ENCODE results near the gene XPNPEP1.

The XPNPEP1 gene

DNA sequence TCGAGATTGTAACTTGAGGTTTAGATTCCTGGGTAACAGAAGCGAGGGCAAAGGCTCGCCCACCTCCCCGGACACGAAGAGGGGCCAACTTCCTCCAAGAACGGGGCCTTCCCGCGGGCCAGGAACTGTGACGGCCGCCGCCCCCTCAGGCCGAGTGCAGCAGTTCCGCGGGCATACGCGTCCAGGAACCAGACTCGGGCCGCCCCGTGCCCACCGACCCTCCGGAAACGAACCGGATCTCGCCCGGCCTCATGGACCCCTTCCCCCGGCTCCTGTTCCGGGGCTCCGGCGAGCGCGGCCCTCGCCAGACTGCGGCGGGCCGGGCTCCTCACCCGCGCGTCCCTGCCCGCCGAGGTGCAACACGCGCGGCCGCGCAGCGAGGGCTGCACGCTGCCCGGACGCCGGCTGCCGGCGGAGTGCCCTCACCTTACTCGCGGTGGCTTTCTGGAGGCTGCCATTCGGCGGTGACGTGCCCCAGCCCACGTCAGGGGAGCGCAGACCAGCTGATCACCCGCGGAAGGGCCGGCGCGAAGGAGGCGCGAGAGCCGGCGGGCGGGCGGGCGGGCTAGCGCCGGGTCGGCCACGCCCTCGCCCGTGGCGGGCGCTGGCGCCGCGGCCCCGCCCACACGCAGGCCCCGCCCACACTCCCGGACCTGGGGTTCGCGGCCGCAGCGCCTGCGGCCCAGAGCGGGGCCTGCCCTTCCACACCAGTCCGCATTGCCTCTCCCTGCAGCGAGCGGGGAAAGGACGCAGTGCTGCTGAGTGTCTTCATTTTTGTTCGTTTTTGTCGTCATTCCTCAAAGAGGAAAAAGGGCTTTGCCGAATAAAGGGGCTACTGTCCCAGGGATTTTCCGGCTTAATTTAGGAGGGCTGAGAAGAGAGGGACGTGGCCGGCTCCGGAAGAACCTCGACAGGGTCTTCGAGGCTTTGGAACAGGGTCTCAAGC, at the start of gene XPNPEP1:
Gene XPNPEP1 (minus strand): TSS at position 536 of the 946 bp plus-strand sequence. CDS start 78 bp downstream, at position 458.
- DNase-seq, result peak; percentile 72

DNA sequence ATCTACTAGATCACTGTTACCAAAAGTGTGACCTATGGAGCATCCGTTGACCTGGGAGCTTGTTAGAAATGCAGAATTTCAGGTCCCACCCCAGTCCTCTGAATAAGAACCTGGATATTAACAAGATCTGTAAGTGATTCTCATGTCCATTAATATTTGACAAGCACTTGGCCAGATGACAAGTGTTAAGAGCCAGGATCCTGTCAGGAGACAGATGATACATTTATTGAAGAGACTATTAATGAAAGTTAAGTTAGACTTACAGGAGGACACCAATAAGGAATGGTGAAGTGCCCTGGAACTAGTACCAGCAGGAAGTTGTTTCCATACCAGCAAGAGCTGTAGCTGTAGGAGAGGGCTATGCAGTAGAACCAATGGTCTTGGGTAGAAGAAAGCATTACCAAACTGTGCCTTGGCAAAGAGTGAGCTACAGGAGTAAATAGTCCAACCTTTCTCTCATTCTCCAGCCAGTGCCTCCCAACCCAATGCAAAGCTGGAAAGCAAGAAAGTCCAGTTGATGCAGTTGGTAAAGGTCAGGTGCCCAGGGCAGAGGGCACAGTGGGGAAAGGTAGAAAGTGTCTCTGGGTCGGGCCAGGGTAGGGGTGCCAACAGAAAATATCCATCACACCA, 49.2 kb upstream of the XPNPEP1 start:
- DNase-seq, result no peak

DNA sequence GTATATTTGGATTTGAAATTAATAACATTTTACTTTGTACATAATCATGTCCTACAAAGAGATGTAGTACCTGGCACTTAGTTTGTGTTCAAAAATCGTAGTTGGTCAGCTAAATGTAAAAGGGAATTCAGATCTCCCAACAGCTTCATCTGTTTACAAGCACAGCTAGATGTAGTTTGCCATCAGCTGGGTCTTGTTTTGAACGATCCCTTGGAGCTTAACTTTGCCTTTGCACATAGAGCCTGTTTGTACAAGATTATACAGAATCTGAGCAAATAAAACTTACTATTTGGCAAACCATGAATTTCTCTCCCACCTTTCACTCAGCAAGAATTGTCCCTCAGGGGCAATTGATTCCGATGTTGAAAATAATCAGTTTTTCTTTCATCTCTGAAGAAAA, 48.3 kb upstream of the XPNPEP1 start:
- DNase-seq, result no peak

DNA sequence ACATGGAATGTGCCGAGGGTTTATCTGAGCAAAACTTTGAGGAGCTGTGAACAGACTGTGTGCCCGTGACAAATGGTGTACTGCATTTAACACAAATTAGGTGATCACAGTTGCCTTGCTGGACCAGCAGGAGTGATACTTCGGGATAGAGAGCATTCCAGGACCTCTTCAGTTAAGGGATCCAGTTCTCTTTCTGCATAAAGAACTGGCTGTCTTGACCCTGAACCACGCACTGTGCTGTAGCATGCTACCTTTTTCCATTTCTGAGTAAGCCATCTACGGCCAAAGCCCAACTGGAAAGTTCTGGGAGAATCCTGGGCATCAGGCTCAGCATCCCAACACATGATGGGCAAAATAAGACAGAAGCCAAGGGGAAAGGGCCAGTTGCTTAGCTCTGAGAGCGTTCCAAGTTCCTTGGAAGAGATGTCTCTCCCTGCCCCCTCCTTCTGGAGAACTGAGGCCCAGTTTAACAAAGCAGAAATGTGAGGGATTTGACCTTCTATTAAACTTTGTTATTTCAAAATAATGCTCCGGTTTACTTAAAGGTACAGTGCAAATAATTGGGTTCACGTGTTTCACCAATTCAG, 46.5 kb upstream of the XPNPEP1 start:
- DNase-seq, result no peak

DNA sequence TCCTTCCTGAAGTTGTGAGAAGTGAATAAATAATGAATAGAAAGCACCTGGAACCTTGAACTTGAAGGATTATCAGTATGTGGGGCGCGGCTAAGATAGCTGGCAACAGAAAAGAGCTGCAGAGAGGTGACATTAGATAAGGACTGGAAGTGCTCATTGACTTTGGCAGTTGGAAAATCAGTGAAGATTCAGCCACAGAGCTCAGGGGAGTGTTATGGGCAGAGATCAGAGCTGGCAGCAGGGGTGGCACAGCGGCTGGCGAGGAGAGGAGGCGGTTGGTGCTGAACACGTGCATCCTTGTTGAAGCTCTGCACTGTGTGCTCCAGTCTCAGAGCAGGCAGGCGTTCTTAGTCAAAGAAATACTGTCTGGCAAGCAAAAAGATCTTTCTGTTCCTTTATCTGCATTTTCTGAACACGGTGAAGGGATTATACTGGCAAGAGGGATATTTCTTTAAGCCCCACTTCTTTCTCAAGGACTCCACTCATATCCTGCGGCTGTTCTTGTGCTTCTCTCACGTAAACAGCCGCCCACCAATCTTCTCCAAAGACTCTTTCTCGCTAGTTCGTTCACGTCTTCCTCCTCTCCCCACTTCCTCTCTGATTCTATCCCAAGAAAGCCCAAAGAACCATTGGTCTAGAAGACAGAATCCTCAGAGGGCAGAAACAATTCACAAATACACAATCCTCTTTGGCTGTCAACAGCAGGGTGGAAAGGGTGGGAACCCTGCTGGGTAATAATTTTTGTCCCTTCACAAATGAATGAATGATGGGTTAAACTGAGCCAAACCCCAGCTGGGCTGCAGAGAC, 45.8 kb upstream of the XPNPEP1 start:
- no peak for DNase-seq

DNA sequence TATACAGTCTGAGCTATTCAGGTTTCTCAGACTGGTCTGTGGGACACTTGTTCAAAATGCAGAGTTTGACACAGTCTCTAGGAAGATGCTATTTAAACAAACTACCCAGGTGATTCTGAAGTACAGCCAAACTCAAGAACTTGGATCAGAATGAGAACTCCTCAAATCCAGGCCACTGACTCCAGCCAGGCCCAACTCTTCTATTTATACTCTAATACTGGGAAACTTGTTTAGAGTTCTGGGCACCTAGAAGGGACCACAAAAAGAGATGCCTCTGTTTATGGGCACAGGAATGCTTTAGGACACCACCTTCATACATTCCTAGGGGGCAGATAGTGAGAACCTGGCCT, 44.4 kb upstream of the XPNPEP1 start:
- no peak for DNase-seq

DNA sequence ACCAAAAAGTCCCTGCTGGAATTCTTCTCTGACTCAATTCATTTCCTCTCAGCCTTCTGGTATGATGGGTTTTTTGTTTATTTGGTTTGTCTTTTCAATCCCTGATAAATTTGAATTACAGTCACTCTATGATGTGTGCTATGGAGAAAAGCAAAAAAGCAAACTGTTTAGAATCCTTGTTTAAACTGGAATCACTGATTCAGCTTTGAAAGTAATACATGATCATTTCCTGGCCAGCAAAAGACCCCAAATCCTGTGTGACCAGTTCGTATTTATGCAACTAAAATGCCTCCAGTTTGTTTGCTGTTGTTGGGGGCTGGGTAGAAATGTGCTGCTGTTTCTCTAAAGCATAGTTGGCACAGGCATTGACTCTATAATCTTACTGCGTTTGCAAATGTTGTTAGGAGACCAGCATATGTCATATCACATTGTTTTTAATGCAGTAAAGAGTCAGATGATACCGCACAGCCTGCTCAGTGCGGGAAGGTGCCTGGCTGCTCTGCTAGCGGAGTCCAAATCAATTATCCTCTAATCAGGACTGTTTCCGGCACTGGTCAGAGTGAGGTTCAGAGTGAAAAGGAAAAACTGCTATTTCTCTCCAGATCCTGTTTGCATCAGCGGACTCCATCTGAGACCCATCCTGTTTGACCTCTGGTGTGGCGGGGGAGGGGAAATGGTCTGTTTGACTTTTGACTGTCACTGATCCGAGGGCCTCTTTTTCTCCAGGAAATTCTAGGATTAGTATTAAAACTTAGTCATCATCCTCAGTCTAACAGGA, 43.8 kb upstream of the XPNPEP1 start:
- no peak for DNase-seq

DNA sequence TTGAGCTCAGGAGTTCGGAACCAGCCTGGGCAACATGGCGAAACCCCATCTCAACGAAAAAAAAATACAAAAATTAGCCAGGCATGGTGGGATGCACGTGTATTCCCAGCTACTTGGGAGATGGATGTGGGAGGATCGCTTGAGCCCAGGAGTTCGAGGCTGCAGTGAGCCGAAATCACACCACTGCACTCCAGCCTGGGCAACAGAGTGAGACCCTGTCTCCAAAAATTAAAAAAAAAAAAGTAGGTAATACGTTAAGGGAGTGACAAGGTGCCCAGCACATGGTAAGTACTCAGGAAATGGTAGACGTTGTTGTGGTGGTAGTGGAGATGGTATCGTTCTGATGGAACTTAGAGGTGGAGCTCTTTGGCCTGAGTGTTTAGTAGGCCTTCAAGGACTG, 41.0 kb upstream of the XPNPEP1 start:
- no peak for DNase-seq

DNA sequence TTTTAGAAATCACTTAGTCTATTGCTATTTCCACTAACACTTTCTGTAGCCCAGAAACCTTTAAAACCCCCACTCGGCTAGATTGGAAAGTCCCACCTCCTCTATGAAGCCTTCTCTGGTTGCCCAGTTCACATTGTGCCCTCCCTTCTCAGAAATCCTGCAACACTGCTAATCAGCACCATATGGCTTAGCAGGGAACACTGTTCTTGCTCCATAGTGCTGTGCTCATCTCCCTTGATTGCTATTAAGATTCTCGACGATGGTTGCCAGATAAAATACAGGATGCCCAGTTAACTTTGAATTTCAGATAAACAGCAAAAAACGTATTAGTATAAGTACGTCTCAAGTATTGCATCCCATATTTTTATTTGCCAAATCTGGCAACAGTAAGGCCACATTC, 40.1 kb upstream of the XPNPEP1 start:
- DNase-seq, result no peak

DNA sequence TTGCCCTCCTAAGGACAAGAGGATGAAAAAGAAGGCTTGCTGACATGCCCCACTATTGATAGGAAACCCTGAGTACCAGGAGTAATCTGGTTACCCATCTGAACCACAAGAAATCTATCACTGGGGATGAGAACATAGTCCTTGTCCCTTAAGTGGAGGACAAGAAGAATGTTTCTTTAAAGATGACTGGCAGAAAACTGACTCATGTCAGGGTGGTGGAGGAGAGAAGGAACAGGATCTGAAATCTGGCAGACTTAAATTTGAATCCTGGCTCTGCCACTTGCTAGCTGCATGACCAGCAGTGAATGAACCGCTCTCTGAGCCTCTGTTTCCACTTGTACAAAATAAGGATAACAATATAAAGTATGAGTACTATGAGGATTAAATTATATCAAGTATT, 38.9 kb upstream of the XPNPEP1 start:
- peak; percentile 23 for DNase-seq

DNA sequence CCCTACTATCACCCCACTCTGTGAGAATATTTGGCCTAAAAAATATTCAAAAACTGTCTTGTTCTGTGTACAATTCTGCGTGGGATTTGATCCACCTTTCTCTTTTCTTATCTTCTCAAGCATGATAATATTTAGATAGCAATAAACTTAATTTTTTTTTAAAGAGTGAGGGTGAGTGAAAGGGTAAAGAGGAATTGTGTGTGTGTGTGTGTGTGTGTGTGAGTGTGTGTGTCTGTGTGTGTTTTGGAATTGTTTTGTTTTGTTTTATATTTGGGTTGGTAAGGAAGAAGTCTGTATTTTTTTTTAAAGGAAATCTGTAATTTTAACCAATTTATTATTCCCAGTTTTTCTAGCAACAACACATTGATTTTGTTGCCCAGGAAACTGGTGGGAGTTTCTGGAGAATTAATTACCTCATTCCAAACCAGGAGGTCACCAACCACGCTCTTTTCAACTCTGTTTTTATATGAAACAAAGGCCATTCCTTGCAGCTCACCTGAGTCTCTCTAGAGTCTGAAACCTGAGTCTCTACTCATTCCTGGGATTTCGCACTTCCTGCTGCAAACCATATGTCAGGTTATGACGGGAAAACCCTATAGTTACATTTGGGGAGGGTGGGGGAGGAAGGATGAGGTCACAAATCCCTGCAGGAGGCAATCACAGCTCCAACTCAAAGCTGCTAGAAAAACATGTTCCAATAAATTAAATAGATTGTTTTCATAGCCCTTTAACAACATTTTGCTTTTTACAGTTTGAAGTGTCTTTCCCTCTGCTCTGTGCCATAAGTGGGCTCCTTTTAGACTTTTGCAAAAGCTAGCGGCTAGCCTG, 38.1 kb upstream of the XPNPEP1 start:
- no peak for DNase-seq

DNA sequence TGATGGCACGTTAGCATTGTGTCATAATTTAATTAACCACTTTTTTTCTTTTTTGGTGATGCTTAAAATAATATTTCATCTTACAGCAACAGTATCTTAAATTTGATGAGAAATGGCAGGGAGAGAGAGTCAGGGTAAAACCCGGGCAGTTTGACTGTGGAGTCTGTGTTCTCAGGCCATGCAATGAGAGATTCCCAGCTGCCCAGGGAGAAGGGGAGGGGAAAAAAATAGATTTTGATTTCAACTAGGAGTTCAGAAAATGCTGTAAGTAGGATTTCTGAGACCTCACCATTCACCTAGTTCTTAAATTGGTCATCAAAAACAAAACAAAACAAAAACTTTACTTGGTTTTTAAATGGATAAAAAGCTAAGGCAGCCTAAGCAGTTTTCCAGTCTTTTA, 37.4 kb upstream of the XPNPEP1 start:
- DNase-seq, result no peak

DNA sequence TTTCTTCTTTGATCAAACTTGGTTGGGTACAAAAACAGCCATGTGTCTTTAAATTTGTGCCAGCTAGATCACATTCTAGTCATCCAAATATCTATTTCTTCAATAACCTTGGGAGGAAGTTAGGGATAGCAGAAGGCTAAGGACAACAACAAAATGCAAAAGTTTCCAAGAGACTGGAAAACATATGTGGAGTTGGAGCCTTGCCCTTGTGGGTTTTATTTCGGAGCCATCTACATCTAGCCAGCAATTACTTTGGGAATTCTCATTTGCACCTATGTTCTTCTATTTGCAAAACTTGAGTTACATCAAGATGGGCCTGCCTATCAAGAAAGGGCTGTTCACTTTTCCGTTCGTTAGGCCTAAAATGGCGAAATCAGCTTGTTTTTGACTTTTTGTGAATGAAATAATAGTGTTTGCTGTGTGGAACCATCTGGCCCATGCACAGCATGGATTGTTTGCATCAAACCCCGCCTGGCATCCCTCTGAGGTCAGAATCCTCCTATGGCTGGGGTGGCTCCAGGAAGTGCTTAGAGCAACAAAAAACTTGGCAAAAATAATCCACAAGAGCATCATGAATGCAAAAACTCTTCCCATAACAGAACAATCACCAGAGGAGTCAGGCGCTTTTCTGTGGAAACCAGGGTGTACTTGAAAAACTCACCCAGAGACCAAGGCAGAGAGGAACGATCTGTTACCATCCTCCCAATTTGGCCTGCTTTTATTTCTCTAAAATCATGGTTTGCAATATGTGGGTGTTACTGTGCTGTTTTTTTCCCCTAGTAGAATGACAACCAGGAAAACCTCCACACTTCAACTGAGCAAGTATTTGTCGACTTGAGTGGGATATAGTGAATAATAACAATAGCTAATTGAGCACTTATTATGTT, 36.2 kb upstream of the XPNPEP1 start:
- DNase-seq, result no peak

DNA sequence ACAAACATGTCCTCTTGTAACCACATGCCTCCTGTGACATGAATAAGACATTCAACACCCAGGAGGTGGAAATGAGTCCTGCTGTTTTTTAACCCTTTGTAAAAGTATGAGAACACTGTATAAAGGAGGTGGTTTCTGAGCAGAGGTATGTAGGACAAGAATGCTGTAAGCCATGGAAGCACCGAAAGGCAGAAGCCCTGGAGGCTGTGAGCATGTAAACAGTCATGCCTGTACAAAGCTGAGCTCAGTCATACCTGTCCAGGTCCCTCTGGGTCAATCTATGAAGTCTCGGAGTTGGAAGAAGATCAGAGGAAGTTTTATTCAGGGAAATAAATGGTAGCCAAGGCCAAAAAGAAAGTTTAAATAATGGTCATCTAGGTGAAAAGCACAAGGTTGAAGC, 34.7 kb upstream of the XPNPEP1 start:
- DNase-seq, result no peak

DNA sequence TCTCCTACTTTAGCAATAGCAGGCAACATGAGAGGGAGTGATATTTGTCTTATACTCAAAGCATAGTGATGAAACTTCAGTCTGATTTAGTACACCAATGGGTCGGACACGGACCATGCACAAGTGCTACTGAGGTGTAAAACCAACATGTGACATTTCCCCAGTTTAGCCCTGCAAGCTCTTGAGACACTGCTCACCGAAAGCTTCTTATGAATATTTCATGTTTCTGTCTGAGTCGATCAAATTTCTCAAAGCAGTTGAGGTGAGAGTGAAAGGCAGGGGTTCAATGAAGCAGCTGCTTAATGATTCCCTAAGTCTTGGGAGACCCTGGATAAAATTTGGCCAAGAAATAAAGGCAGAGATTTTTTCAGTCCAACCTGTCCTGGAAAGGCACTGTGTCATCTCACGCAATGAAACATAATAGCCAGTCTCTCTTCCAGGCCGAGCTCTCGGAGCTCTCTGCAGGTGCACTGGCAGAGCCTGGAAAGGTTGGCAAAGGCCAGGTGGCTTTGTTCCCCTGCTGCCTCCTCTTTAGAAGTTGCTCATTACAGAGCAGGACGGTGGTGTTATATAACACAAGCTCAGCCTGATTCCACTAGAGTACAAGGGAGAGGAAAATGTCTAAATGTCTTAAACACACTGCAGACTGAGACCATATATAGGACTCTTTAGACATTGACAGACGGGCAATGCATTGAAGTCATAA, 33.9 kb upstream of the XPNPEP1 start:
- no peak for DNase-seq

DNA sequence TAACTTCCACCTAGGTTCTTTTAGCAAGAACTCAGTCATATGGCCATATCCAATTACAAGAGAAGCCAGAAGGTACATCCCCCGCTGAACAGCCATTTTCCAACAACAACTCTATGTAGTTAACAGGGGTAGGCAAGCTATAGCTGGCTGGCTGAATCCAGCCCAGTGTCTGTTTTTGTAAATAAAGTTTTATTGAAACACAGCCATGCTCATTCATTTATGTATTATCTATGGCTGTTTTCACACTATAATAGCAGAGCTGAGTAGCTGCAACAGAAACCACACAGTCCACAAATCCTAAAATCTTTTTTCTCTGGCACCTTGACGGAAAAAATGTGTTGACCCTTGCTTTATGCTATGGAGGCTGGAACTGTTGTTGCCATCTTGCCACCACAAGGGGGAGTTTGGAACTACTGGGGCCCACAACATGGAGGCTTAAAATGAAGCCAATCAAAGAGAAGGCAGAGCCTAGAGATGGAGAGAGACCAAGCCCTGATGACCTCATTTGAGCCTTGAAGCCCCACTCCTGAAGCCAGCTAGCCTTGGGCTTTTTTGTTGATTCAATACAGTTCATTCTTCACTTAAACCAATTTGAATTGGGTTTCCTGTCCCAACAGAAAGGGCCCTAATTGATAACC, 33.3 kb upstream of the XPNPEP1 start:
- DNase-seq, result peak; percentile 14

DNA sequence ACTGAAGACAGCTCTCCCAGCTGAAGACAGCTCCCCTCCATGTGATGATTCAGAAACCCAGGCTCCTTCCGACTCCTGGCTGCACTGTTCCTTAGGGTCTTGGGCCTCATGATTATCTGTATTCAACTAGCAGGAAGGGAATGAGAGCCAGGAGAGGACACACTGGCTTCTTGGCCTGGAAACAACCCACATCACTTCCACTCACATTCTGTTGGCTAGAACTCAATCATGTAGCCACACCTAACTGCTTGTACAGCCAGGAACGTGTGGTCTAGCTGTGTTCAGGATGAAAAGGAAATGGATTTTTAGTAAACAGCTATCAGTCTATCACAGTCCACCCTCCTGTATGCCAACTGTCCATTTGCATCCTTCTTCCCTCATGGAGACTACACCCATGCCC, 30.5 kb upstream of the XPNPEP1 start:
- DNase-seq, result no peak

DNA sequence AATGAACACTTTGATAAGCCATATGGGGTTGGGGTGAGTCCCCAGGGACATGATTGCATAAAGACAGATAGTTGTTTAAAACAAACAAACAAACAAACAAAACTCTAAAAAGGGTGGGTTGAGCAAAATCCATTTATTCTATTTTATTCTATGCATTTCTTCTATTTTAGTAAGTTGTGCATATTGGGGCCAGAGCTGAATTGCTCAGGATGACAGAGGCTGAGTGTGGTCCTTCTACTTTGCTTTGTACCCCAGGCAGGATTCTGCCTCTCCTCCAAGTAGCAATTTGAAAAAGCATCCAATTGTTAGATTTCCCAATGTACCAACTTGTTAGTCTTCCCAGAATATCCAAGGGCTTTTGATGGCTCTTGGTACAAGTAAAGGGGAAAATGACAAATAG, 29.2 kb upstream of the XPNPEP1 start:
- no peak for DNase-seq

Measured in MV-4-11 (cell line).